Ascending aorta (tissue), 2 donors: ENCODE measurements around the gene ZNF143. TPM values are rescaled to one million over a fixed set of nuclear protein-coding genes. Genes with fewer than 3 reads are reported as not detected.

ENCODE experiments used
- DNase-seq, 2 donors: peaks; one replicate each; pipeline ENCODE4 v3.0.0-alpha.2; 2019; ENCODE audit warnings: low spot score in 2 of 2
- H3K27ac ChIP-seq, 2 donors: fragments of 200-600 bp; sonication (generic); one replicate each; pipeline ENCODE4 v1.5.1; 2016 to 2017; ENCODE audit warnings: mild to moderate bottlenecking in 1 of 2
- H3K27me3 ChIP-seq: fragments of 200-600 bp; sonication (generic); one replicate; pipeline ENCODE4 v1.5.1; 2017
- H3K36me3 ChIP-seq, 2 donors: fragments of 200-600 bp; sonication (generic); one replicate each; pipeline ENCODE4 v1.5.1; 2016
- H3K4me1 ChIP-seq, 2 donors: fragments of 200-600 bp; sonication (generic); one replicate each; pipeline ENCODE4 v1.5.1; 2016 to 2017; ENCODE audit warnings: mild to moderate bottlenecking in 1 of 2
- H3K4me3 ChIP-seq, 2 donors: fragments of 200-600 bp; sonication (generic); one replicate each; pipeline ENCODE4 v1.5.1; 2016 to 2017; ENCODE audit warnings: mild to moderate bottlenecking in 1 of 2
- H3K9me3 ChIP-seq, 2 donors: fragments of 200-600 bp; sonication (generic); one replicate each; pipeline ENCODE4 v1.5.1; 2016
- intact Hi-C: fragments of 100-400 bp; cut with DNase I; formaldehyde crosslinking; loops from one replicate; pipeline ENCODE4 v1.15.1; 2023
- total RNA-seq: library from RNA; depleted of rRNA; stranded (reverse); fragments of >200 nt; gene quantifications from one replicate; pipeline ENCODE4 v1.1.0, GENCODE V29; 2016
- TF ChIP-seq, protein P1 (sequence below), 3 experiments: fragments of 200-600 bp in 2 of 3; fragments of 450-650 bp in 1 of 3; sonication (generic) in 2 of 3; IDR thresholded peaks; one replicate each; pipeline ENCODE4 v1.5.1; 2016 to 2019; ENCODE audit warnings: antibody characterized with exemption in 3 of 3, mild to moderate bottlenecking in 1 of 3, moderate library complexity in 1 of 3

Gene ZNF143
- total RNA-seq, 1 donor from 2014 or later: 2.7 TPM

DNA sequence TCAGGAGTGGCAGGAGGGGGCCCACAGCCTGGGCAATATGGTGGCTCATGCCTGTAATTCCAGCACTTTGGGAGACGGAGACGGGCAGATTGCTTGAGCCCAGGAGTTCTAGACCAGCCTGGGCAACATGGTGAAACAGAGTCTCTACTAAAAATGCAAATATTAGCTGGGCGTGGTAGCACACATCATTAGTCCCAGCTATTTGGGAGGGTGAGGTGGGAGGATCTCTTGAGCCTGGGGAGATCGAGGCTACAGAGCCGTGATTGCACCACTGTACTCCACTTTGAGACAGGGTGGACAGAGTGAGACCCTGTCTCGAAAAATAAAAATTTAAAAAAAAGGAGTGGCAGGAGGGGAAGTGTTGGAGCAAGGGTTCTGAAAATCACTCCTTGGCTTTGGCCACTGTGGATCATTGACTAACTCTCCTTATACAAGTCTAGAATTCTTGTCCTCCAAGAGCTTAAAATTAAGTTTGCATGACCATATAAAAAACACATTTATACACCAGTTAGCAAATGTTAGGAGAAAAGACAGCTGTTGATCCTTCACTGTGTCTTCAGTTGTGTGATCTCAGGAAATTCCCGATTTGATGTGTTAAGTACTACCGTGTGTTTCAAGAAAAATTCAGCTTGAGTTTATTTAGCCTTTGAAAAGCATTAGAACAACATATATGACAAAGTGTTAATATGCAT lies 110.4 kb downstream of the ZNF143 start:
- intact Hi-C loops: loop anchor here (5.0 to 10.0 kb wide), 2 partner anchors 186 to 1234 kb away; partner anchors contain the start of gene EIF4G2
- Histone ChIP-seq H3K36me3 (no peaks in the 10 kb centered on the region), H3K9me3 (no peaks in the 10 kb centered on the region), H3K4me3 (no peak overlapping the region), H3K27ac (peak overlapping the region in 1 of 2 donors; percentile 93), H3K27me3 (no peaks in the 10 kb centered on the region), H3K4me1 (peaks cover 27 to 46% of the 10 kb centered on the region in 2 donors)
- no peak for DNase-seq
- TF ChIP-seq, protein P1, sequence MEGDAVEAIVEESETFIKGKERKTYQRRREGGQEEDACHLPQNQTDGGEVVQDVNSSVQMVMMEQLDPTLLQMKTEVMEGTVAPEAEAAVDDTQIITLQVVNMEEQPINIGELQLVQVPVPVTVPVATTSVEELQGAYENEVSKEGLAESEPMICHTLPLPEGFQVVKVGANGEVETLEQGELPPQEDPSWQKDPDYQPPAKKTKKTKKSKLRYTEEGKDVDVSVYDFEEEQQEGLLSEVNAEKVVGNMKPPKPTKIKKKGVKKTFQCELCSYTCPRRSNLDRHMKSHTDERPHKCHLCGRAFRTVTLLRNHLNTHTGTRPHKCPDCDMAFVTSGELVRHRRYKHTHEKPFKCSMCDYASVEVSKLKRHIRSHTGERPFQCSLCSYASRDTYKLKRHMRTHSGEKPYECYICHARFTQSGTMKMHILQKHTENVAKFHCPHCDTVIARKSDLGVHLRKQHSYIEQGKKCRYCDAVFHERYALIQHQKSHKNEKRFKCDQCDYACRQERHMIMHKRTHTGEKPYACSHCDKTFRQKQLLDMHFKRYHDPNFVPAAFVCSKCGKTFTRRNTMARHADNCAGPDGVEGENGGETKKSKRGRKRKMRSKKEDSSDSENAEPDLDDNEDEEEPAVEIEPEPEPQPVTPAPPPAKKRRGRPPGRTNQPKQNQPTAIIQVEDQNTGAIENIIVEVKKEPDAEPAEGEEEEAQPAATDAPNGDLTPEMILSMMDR (IDR thresholded peaks at IDR 0.05): no peak

DNA sequence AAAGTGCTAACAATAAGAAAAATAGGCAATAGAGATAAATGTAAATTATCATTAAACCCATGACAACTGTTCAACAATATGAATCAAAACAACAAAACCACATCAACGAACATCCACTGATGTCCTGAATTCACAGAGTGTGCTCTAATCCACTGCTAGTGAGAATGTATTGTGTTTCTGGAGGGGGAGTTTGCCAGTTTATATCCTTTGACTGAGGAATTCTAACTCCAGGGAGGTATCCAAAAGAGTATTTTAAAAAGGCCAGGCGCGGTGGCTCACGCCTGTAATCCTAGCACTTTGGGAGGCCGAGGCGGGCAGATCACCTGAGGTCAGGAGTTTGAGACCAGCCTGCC lies 110.9 kb downstream of the ZNF143 start:
- intact Hi-C loops: loop anchor here (2.0 to 10.0 kb wide), 3 partner anchors 111 to 1233 kb away; partner anchors contain the start of genes EIF4G2 and ZNF143
- Histone ChIP-seq H3K4me3 (no peak overlapping the region), H3K27me3 (no peaks in the 10 kb centered on the region), H3K9me3 (no peaks in the 10 kb centered on the region), H3K4me1 (peaks cover 22 to 42% of the 10 kb centered on the region in 2 donors), H3K27ac (peak overlapping the region in 1 of 2 donors; percentile 93), H3K36me3 (no peaks in the 10 kb centered on the region)
- TF ChIP-seq, protein P1 (IDR thresholded peaks at IDR 0.05): no peak
- DNase-seq: no peak

DNA sequence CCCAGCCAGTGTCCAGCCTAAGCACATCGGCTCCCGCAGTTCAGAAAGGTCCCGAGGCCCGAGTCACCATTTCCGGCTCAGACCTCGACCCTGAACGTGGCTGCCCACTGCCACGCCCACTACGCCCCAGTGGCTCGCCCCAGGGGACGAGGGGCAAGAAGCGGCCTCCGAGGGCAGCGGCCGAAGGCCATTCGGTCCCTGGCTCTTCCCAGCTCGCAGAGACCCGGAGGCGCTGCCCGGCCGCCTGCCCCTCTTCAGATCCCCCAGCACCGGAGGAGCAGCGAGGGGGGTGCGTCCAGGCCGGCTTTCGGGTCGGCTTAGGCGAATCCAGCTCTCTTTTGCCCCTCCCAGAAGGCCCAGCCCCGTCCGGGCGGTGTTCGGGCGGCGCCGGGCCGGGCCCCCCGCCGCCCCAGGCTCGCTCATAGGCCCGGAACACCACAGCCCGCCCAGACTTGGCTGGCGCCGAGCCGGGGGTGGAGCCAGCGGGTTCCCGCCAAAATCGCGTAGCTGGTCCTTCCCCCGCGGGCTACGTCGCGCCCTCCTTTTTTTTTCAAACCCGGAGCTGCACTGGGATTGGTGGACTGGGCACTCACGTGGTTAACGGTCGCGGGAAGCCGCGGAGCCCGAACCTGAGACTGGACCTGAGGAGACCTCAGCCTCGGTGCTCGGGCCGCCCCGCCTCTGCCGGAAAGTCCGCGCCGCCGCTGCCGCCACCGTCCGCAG lies 112.4 kb downstream of the ZNF143 start, which contains the start of gene WEE1:
WEE1 (plus strand) TSS at position 619 of the 723 bp plus-strand sequence. CDS start 264 bp downstream, outside the sequence.
- peak within 1 kb of the TSS; percentile 89 to 98 for H3K4me3 ChIP-seq
- no peaks in the 10 kb centered on the region for H3K27me3 ChIP-seq
- TF ChIP-seq, protein P1 (IDR thresholded peaks at IDR 0.05): no peak
- H3K4me1 ChIP-seq: peaks cover 16 to 27% of the 10 kb centered on the region in 2 donors
- H3K9me3 ChIP-seq: no peaks in the 10 kb centered on the region
- intact Hi-C loops: loop anchor here (2.0 to 10.0 kb wide), 3 partner anchors 112 to 1232 kb away; partner anchors contain the start of genes EIF4G2 and ZNF143
- H3K27ac ChIP-seq: peak within 1 kb of the TSS; percentile 93 to 98
- DNase-seq: peak; percentile 95 to 99
- no peaks in the 10 kb centered on the region for H3K36me3 ChIP-seq

DNA sequence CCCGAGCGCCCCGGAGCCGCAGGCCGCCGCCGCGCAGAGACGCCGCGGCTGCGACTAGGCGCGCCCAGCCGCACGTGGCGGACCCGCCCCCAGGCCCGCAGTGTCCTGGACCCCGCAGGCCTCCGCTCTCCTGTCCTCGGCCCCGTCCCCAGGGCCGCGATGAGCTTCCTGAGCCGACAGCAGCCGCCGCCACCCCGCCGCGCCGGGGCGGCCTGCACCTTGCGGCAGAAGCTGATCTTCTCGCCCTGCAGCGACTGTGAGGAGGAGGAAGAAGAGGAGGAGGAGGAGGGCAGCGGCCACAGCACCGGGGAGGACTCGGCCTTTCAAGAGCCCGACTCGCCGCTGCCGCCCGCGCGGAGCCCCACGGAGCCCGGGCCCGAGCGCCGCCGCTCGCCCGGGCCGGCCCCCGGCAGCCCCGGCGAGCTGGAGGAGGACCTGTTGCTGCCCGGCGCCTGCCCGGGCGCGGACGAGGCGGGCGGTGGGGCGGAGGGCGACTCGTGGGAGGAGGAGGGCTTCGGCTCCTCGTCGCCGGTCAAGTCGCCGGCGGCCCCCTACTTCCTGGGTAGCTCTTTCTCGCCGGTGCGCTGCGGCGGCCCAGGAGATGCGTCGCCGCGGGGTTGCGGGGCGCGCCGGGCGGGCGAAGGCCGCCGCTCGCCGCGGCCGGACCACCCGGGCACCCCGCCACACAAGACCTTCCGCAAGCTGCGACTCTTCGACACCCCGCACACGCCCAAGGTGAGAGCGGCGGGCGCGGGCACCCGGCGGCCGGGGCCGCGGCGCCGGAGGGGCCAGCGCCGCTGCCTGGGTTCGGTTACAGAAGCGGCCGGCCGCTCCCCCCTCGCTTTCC lies 113.2 kb downstream of the ZNF143 start:
- TF ChIP-seq, protein P1 (IDR thresholded peaks at IDR 0.05): no peak
- no peaks in the 10 kb centered on the region for H3K27me3 ChIP-seq
- intact Hi-C loops: loop anchor here (2.0 to 10.0 kb wide), 3 partner anchors 113 to 1231 kb away; partner anchors contain the start of genes EIF4G2 and ZNF143
- peak overlapping the region; percentile 89 to 98 for H3K27ac ChIP-seq
- peak overlapping the region; percentile 89 to 98 for H3K4me3 ChIP-seq
- H3K9me3 ChIP-seq: no peaks in the 10 kb centered on the region
- H3K4me1 ChIP-seq: peaks cover 16 to 19% of the 10 kb centered on the region in 2 donors
- no peaks in the 10 kb centered on the region for H3K36me3 ChIP-seq
- DNase-seq: no peak
